SU-DHL-6 (cell line): ENCODE data around the gene CUX1.

Source experiments
- H2AFZ ChIP-seq: fragments of 200-600 bp; sonication (generic); 2 replicates; pipeline ENCODE4 v1.6.1; 2014; ENCODE audit warnings: low read depth, mild to moderate bottlenecking, moderate library complexity, mixed read lengths, antibody characterized with exemption, low read length; ENCODE audit not compliant: severe bottlenecking
- H3F3A ChIP-seq: fragments of 200-600 bp; shearing (Covaris generic); 2 replicates; pipeline ENCODE4 v1.6.0; 2016; ENCODE audit warnings: antibody characterized with exemption, mild to moderate bottlenecking; ENCODE audit not compliant: insufficient read depth
- H3K27ac ChIP-seq: fragments of 200-600 bp; sonication (generic); 2 replicates; pipeline ENCODE4 v1.5.1; 2016; ENCODE audit warnings: low read depth, mild to moderate bottlenecking, low read length, moderate library complexity, mixed read lengths
- H3K27me3 ChIP-seq: fragments of 200-600 bp; sonication (generic), shearing (Covaris generic); 2 replicates; pipeline ENCODE4 v1.6.0; 2014; ENCODE audit warnings: mild to moderate bottlenecking, low read length
- H3K36me3 ChIP-seq: fragments of 200-600 bp; sonication (generic); 2 replicates; pipeline ENCODE4 v1.6.1; 2014; ENCODE audit warnings: mild to moderate bottlenecking, low read length, mixed read lengths
- H3K4me2 ChIP-seq: fragments of 300-600, 200-600 bp; shearing (Covaris generic), sonication (generic); 2 replicates; pipeline ENCODE4 v1.6.0; 2014; ENCODE audit warnings: low read length, low read depth, mild to moderate bottlenecking; ENCODE audit not compliant: poor library complexity, severe bottlenecking
- H3K4me3 ChIP-seq: fragments of 200-600 bp; sonication (generic); 2 replicates; pipeline ENCODE4 v1.5.1; 2014; ENCODE audit warnings: antibody characterized with exemption, low read length, mild to moderate bottlenecking, mixed read lengths; ENCODE audit not compliant: insufficient read depth, poor library complexity, severe bottlenecking
- H3K79me2 ChIP-seq: fragments of 200-600 bp; sonication (generic); 2 replicates; pipeline ENCODE4 v1.6.1; 2014; ENCODE audit warnings: mild to moderate bottlenecking, low read length, moderate library complexity; ENCODE audit not compliant: insufficient read depth
- H3K9ac ChIP-seq: fragments of 200-600 bp; sonication (generic); 2 replicates; pipeline ENCODE4 v1.7.0; 2014; ENCODE audit warnings: mild to moderate bottlenecking, low read length
- H3K9me2 ChIP-seq: fragments of 200-600 bp; sonication (generic); replicated peaks from 2 replicates; pipeline ENCODE4 v1.6.1; 2014; ENCODE audit warnings: low read length; ENCODE audit not compliant: insufficient read depth
- H3K9me3 ChIP-seq: fragments of 200-600 bp; sonication (generic); 2 replicates; pipeline ENCODE4 v1.6.1; 2014; ENCODE audit warnings: low read length, mixed read lengths; ENCODE audit not compliant: insufficient read depth
- H4K20me1 ChIP-seq: fragments of 200-600 bp; sonication (generic); 2 replicates; pipeline ENCODE4 v1.6.1; 2014; ENCODE audit warnings: low read depth, mild to moderate bottlenecking, antibody characterized with exemption, low read length, moderate library complexity, mixed read lengths
- CTCF ChIP-seq: fragments of 200-600 bp; sonication (generic); IDR thresholded peaks from one replicate; pipeline ENCODE4 v1.5.1; 2017; ENCODE audit warnings: antibody characterized with exemption, mild to moderate bottlenecking, low read length, moderate library complexity; ENCODE audit not compliant: insufficient read depth, poor library complexity, severe bottlenecking
- EZH2phosphoT487 ChIP-seq: fragments of 200-600 bp; sonication (generic), shearing (Covaris generic); conservative IDR thresholded peaks from 2 replicates; pipeline ENCODE4 v1.6.1; 2018; ENCODE audit warnings: mild to moderate bottlenecking, antibody characterized with exemption, low read length, moderate library complexity, mixed read lengths

The CUX1 gene

GRCh38 chr7:101818287-101819071 lies 1.1 kb downstream of the CUX1 start:
- peaks cover 66% of the 10 kb centered on the region for H3K79me2 ChIP-seq
- H3K27ac ChIP-seq = peak overlapping the region; percentile 85
- no peaks in the 10 kb centered on the region for H3K27me3 ChIP-seq
- TF ChIP-seq CTCF (no peak), EZH2phosphoT487 (no peak)
- peaks cover 8% of the 10 kb centered on the region for H3K36me3 ChIP-seq
- no peak overlapping the region for H2AFZ ChIP-seq
- peak overlapping the region; percentile 97 for H3K4me2 ChIP-seq
- no peaks in the 10 kb centered on the region for H4K20me1 ChIP-seq
- no peaks in the 10 kb centered on the region for H3K9me2 ChIP-seq
- peak overlapping the region; percentile 97 for H3K9ac ChIP-seq
- peak overlapping the region; percentile 64 for H3K4me3 ChIP-seq
- peaks cover 60% of the 10 kb centered on the region for H3F3A ChIP-seq
- no peaks in the 10 kb centered on the region for H3K9me3 ChIP-seq

GRCh38 chr7:101819183-101819582 lies 1.8 kb downstream of the CUX1 start:
- H3F3A ChIP-seq = peaks cover 59% of the 10 kb centered on the region
- H3K4me2 ChIP-seq = peak overlapping the region; percentile 97

GRCh38 chr7:101819913-101820522 lies 2.6 kb downstream of the CUX1 start:
- peak overlapping the region; percentile 97 for H3K9ac ChIP-seq
- H3K27ac ChIP-seq = peak overlapping the region; percentile 85
- peaks cover 56% of the 10 kb centered on the region for H3F3A ChIP-seq
- no peak for TF ChIP-seq CTCF
- no peak for TF ChIP-seq EZH2phosphoT487
- H3K4me3 ChIP-seq = peak overlapping the region; percentile 64
- H4K20me1 ChIP-seq = no peaks in the 10 kb centered on the region
- H3K9me2 ChIP-seq = no peaks in the 10 kb centered on the region
- no peak overlapping the region for H2AFZ ChIP-seq
- H3K4me2 ChIP-seq = peak overlapping the region; percentile 97
- H3K79me2 ChIP-seq = peaks cover 81% of the 10 kb centered on the region
- no peaks in the 10 kb centered on the region for H3K9me3 ChIP-seq
- peaks cover 12% of the 10 kb centered on the region for H3K36me3 ChIP-seq
- no peaks in the 10 kb centered on the region for H3K27me3 ChIP-seq

More at GRCh38 chr7:101819183-101819582, 1.8 kb downstream of the CUX1 start:
- Histone ChIP-seq H3K9ac (peak overlapping the region; percentile 97), H3K79me2 (peaks cover 73% of the 10 kb centered on the region), H3K36me3 (peaks cover 8% of the 10 kb centered on the region), H3K4me3 (peak overlapping the region; percentile 64), H3K9me3 (no peaks in the 10 kb centered on the region), H4K20me1 (no peaks in the 10 kb centered on the region), H3K27me3 (no peaks in the 10 kb centered on the region), H3K27ac (peak overlapping the region; percentile 85), H2AFZ (no peak overlapping the region), H3K9me2 (no peaks in the 10 kb centered on the region)
- no peak for TF ChIP-seq CTCF
- TF ChIP-seq EZH2phosphoT487 = no peak
